ENCODE results near the gene C4orf50. TPM values are rescaled to one million over a fixed set of nuclear protein-coding genes. Genes with fewer than 3 reads are reported as not detected.

The C4orf50 gene
- total RNA-seq, 1 experiment from 2014 or later = 0.17 TPM

DNA sequence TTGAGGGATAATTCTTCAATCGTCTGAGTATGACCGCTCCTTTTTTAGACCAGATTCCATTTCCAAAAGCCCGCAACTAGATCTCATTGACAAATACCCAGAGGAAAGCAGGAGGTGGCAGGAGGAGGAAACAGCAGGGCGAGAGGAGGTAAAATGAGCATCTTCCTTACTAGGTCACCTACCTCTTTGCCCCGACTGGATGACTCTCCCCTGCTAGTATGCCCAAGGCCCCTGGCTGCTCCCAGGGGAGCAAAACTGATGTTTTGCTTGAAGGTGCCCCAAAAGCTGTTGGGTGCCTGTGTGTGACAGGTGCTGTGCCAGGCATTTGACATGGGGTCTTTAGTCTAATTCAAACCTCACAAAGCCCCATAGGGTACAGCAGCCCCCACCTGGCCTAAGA is 48.9 kb downstream of the C4orf50 start:
- no peak overlapping the region for H3K23ac ChIP-seq (ENCODE audit: insufficient read length, low read depth, low read length)
- H2BK5ac ChIP-seq (ENCODE audit: insufficient read length, low read length) = no peak overlapping the region
- H3K4me3 Mint-ChIP-seq = no peak overlapping the region
- no peaks in the 10 kb centered on the region; a peak in 1 of 5 replicates for H3K9me3 Mint-ChIP-seq
- no peak overlapping the region for H2BK20ac ChIP-seq (ENCODE audit: low read depth, low read length, poor library complexity, severe bottlenecking)
- peaks cover 17 to 24% of the 10 kb centered on the region in 2 experiments for H3K4me1 Mint-ChIP-seq
- no peak overlapping the region for H3K56ac ChIP-seq (ENCODE audit: insufficient read length, low read depth, low read length)
- no peak overlapping the region for H3K27ac Mint-ChIP-seq
- no peak overlapping the region for H2BK15ac ChIP-seq (ENCODE audit: low read depth, low read length)
- H3K9me3 ChIP-seq (ENCODE audit: control insufficient read depth, low read depth, low read length) = no peaks in the 10 kb centered on the region
- H3T11ph ChIP-seq (ENCODE audit: low read length) = no peak overlapping the region
- H3K27ac ChIP-seq (ENCODE audit: insufficient read length, low read depth, low read length) = no peak overlapping the region
- no peak overlapping the region; the same call in 1 of the 2 replicates for H3K14ac ChIP-seq (ENCODE audit: insufficient read depth, low read length)
- H4K8ac ChIP-seq (replicated peaks; ENCODE audit: insufficient read length, low read depth, low read length) = no peak overlapping the region
- WGBS (ENCODE audit: extremely low coverage, insufficient read length, low lambda C conversion rate) = no CpG with 5 or more reads among the region's 5 CpGs
- H2BK12ac ChIP-seq (ENCODE audit: insufficient read length, low read depth, low read length) = no peak overlapping the region
- H3K79me1 ChIP-seq (ENCODE audit: insufficient read depth, low read depth, low read length, poor library complexity, severe bottlenecking) = no peaks in the 10 kb centered on the region
- no peaks in the 10 kb centered on the region for H3K4me1 ChIP-seq (ENCODE audit: insufficient read depth, low read length)
- no peak overlapping the region for H4K5ac ChIP-seq (ENCODE audit: insufficient read length, low read depth, low read length)
- no peaks in the 10 kb centered on the region for H4K20me1 ChIP-seq (ENCODE audit: control insufficient read depth, insufficient read depth, insufficient read length)
- H4K91ac ChIP-seq (ENCODE audit: insufficient read length, low read depth, low read length) = no peak overlapping the region
- no peak overlapping the region for H2BK120ac ChIP-seq (ENCODE audit: low read depth, low read length, poor library complexity, severe bottlenecking)
- DNase-seq = no peak
- peaks cover 18% of the 10 kb centered on the region for H3K27me3 Mint-ChIP-seq (ENCODE audit: low read depth)
- no peak overlapping the region for H3K4ac ChIP-seq (ENCODE audit: low read depth, low read length)
- no peak overlapping the region for H2AK5ac ChIP-seq (ENCODE audit: insufficient read length, low read length)
- H3K27me3 ChIP-seq (ENCODE audit: insufficient read depth, low read length) = no peaks in the 10 kb centered on the region
- H3K9ac ChIP-seq (ENCODE audit: extremely low read depth, insufficient read length, low read length) = no peak overlapping the region
- no peak overlapping the region for H3K4me2 ChIP-seq (ENCODE audit: insufficient read depth, insufficient read length, low read length)
- TF ChIP-seq, protein P1, sequence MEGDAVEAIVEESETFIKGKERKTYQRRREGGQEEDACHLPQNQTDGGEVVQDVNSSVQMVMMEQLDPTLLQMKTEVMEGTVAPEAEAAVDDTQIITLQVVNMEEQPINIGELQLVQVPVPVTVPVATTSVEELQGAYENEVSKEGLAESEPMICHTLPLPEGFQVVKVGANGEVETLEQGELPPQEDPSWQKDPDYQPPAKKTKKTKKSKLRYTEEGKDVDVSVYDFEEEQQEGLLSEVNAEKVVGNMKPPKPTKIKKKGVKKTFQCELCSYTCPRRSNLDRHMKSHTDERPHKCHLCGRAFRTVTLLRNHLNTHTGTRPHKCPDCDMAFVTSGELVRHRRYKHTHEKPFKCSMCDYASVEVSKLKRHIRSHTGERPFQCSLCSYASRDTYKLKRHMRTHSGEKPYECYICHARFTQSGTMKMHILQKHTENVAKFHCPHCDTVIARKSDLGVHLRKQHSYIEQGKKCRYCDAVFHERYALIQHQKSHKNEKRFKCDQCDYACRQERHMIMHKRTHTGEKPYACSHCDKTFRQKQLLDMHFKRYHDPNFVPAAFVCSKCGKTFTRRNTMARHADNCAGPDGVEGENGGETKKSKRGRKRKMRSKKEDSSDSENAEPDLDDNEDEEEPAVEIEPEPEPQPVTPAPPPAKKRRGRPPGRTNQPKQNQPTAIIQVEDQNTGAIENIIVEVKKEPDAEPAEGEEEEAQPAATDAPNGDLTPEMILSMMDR (conservative IDR thresholded peaks at IDR 0.05) = no peak
- no peaks in the 10 kb centered on the region for H3K79me2 ChIP-seq (ENCODE audit: insufficient read depth, low read length)
- H3K36me3 Mint-ChIP-seq (ENCODE audit: insufficient read depth in 1 of 3, low read depth in 3 of 3) = no peaks in the 10 kb centered on the region
- H3K18ac ChIP-seq (ENCODE audit: insufficient read length, low read depth, low read length) = no peak overlapping the region
- no peak overlapping the region for H2AFZ ChIP-seq (ENCODE audit: low read length)
- H3K23me2 ChIP-seq (ENCODE audit: insufficient read length, low read depth, low read length, poor library complexity, severe bottlenecking) = no peaks in the 10 kb centered on the region

Data from H9 (cell line).